Liver (tissue), 3 donors: Measurements from ENCODE around the gene HNF4A.

Source experiments
- CTCF ChIP-seq: fragments of 150-350 bp; IDR thresholded peaks from 2 replicates; pipeline ENCODE4 v1.5.1; 2017; ENCODE audit warnings: improper control_type of control experiment, low read depth, low read length; ENCODE audit not compliant: missing input control
- FOXA1 ChIP-seq: IDR thresholded peaks from 2 replicates; pipeline ENCODE4 v1.6.1; 2016; ENCODE audit warnings: antibody characterized with exemption
- JUND ChIP-seq, 2 donors: IDR thresholded peaks; 2 replicates each; pipeline ENCODE4 v1.6.1; 2016; ENCODE audit warnings: antibody characterized with exemption in 2 of 2
- MAX ChIP-seq: IDR thresholded peaks from 2 replicates; pipeline ENCODE4 v1.6.1; 2016; ENCODE audit warnings: antibody characterized with exemption
- RAD21 ChIP-seq, 2 donors: IDR thresholded peaks; 2 replicates each; pipeline ENCODE4 v1.6.1; 2016; ENCODE audit warnings: antibody characterized with exemption in 2 of 2, mild to moderate bottlenecking in 2 of 2
- REST ChIP-seq: IDR thresholded peaks from 2 replicates; pipeline ENCODE4 v1.6.1; 2016; ENCODE audit warnings: antibody characterized with exemption, mild to moderate bottlenecking
- RXRA ChIP-seq, 2 donors: IDR thresholded peaks; 2 replicates each; pipeline ENCODE4 v1.6.1; 2017 to 2018; ENCODE audit warnings: antibody characterized with exemption in 2 of 2, mild to moderate bottlenecking in 1 of 2
- SP1 ChIP-seq: IDR thresholded peaks from 2 replicates; pipeline ENCODE4 v1.6.1; 2018; ENCODE audit warnings: antibody characterized with exemption, mild to moderate bottlenecking
- TAF1 ChIP-seq: conservative IDR thresholded peaks from 2 replicates; pipeline ENCODE4 v1.6.1; 2016; ENCODE audit warnings: antibody characterized with exemption, mild to moderate bottlenecking
- YY1 ChIP-seq: IDR thresholded peaks from 2 replicates; pipeline ENCODE4 v1.6.1; 2016; ENCODE audit warnings: antibody characterized with exemption, mild to moderate bottlenecking
- donor health status: healthy.
- donor health status: healthy.

- no peak for TF ChIP-seq CTCF
- no peak for TF ChIP-seq RAD21 (IDR thresholded peaks at IDR 0.05)
- no peak for TF ChIP-seq TAF1
- TF ChIP-seq YY1 = no peak
- TF ChIP-seq RXRA (IDR thresholded peaks at IDR 0.05) = no peak
- no peak for TF ChIP-seq REST
- no peak for TF ChIP-seq FOXA1
- TF ChIP-seq MAX = no peak
- TF ChIP-seq SP1 = no peak
- no peak for TF ChIP-seq JUND (IDR thresholded peaks at IDR 0.05)
Observed at GRCh38 chr20:44439318-44439717, 83.8 kb downstream of the HNF4A start.
